BLaER1 treated with 17β-estradiol and CSF1 and Interleukin-3, amounts not matched to agents 10 nM and 100 nM (cell line): ENCODE results near the gene NRCAM.

Experiments used
- H3K27ac ChIP-seq, 11 experiments: shearing (Covaris generic); formaldehyde crosslinking; 2 replicates each; pipeline ENCODE4 v1.8.1; 2022
- H3K27me3 ChIP-seq, 11 experiments: shearing (Covaris generic); formaldehyde crosslinking; 2 replicates each; pipeline ENCODE4 v1.8.1; 2022
- H3K36me3 ChIP-seq, 11 experiments: shearing (Covaris generic); formaldehyde crosslinking; 2 replicates each; pipeline ENCODE4 v1.8.1; 2022
- H3K4me1 ChIP-seq, 10 experiments: shearing (Covaris generic); formaldehyde crosslinking; 2 replicates each; pipeline ENCODE4 v1.8.1; 2022
- H3K4me2 ChIP-seq, 11 experiments: shearing (Covaris generic); formaldehyde crosslinking; 2 replicates each; pipeline ENCODE4 v1.8.1; 2022
- H3K4me3 ChIP-seq, 10 experiments: shearing (Covaris generic); formaldehyde crosslinking; 2 replicates each; pipeline ENCODE4 v1.8.1; 2022
- H3K9ac ChIP-seq, 11 experiments: shearing (Covaris generic); formaldehyde crosslinking; 2 replicates each; pipeline ENCODE4 v1.8.1; 2022
- H3K9me3 ChIP-seq, 11 experiments: shearing (Covaris generic); formaldehyde crosslinking; replicated peaks in 1 of 11; 2 replicates each; pipeline ENCODE4 v1.8.1; 2022
- H4K20me1 ChIP-seq, 11 experiments: shearing (Covaris generic); formaldehyde crosslinking; 2 replicates each; pipeline ENCODE4 v1.8.1; 2022
- Cebpa-rat ChIP-seq, 11 experiments: shearing (Covaris generic); IDR thresholded peaks; 2 replicates each; pipeline ENCODE4 v1.8.1; 2022

The NRCAM gene

GRCh38 chr7:108384716-108385483 lies 71.3 kb downstream of the NRCAM start:
- Histone ChIP-seq H3K4me2 (no peak overlapping the region), H3K9ac (no peak overlapping the region), H3K4me3 (no peak overlapping the region), H3K27me3 (no peaks in the 10 kb centered on the region), H4K20me1 (no peaks in the 10 kb centered on the region; a peak in 1 of 22 replicates), H3K36me3 (no peaks in the 10 kb centered on the region), H3K27ac (no peak overlapping the region), H3K4me1 (no peaks in the 10 kb centered on the region), H3K9me3 (peaks cover 0 to 7% (median 0%) of the 10 kb centered on the region in 11 experiments; a peak in 3 of 22 replicates)
- no peak for TF ChIP-seq Cebpa-rat (IDR thresholded peaks at IDR 0.05)

GRCh38 chr7:108382932-108383331 lies 73.3 kb downstream of the NRCAM start:
- Histone ChIP-seq H3K27me3 (no peaks in the 10 kb centered on the region), H3K4me1 (no peaks in the 10 kb centered on the region), H3K4me3 (no peak overlapping the region), H3K4me2 (no peak overlapping the region), H3K9me3 (no peaks in the 10 kb centered on the region), H4K20me1 (no peaks in the 10 kb centered on the region; a peak in 1 of 22 replicates), H3K9ac (no peak overlapping the region), H3K36me3 (no peaks in the 10 kb centered on the region), H3K27ac (no peak overlapping the region)
- TF ChIP-seq Cebpa-rat (IDR thresholded peaks at IDR 0.05): no peak

GRCh38 chr7:108380517-108380916 lies 75.7 kb downstream of the NRCAM start:
- H3K27me3 ChIP-seq: no peaks in the 10 kb centered on the region
- no peaks in the 10 kb centered on the region for H3K4me1 ChIP-seq
- no peak overlapping the region for H3K4me2 ChIP-seq
- H4K20me1 ChIP-seq: no peaks in the 10 kb centered on the region; a peak in 1 of 22 replicates
- no peak overlapping the region for H3K9ac ChIP-seq
- no peaks in the 10 kb centered on the region for H3K9me3 ChIP-seq
- H3K27ac ChIP-seq: no peak overlapping the region
- no peak overlapping the region for H3K4me3 ChIP-seq
- no peaks in the 10 kb centered on the region for H3K36me3 ChIP-seq
- TF ChIP-seq Cebpa-rat (IDR thresholded peaks at IDR 0.05): no peak

GRCh38 chr7:108376206-108376605 lies 80.0 kb downstream of the NRCAM start:
- no peak overlapping the region for H3K27ac ChIP-seq
- no peak overlapping the region for H3K4me3 ChIP-seq
- no peak overlapping the region for H3K4me2 ChIP-seq
- H3K4me1 ChIP-seq: no peaks in the 10 kb centered on the region
- no peaks in the 10 kb centered on the region for H3K36me3 ChIP-seq
- no peaks in the 10 kb centered on the region for H4K20me1 ChIP-seq
- H3K27me3 ChIP-seq: no peaks in the 10 kb centered on the region
- no peak overlapping the region for H3K9ac ChIP-seq
- no peak for TF ChIP-seq Cebpa-rat (IDR thresholded peaks at IDR 0.05)
- peaks cover 0 to 15% (median 6%) of the 10 kb centered on the region in 11 experiments; a peak in 11 of 22 replicates for H3K9me3 ChIP-seq

GRCh38 chr7:108375668-108376067 lies 80.6 kb downstream of the NRCAM start:
- no peak overlapping the region for H3K9ac ChIP-seq
- no peak overlapping the region for H3K4me2 ChIP-seq
- H3K9me3 ChIP-seq: peaks cover 0 to 19% (median 6%) of the 10 kb centered on the region in 11 experiments; a peak in 11 of 22 replicates
- TF ChIP-seq Cebpa-rat (IDR thresholded peaks at IDR 0.05): no peak
- no peaks in the 10 kb centered on the region for H4K20me1 ChIP-seq
- no peaks in the 10 kb centered on the region for H3K4me1 ChIP-seq
- no peaks in the 10 kb centered on the region for H3K36me3 ChIP-seq
- no peak overlapping the region for H3K27ac ChIP-seq
- H3K4me3 ChIP-seq: no peak overlapping the region
- no peaks in the 10 kb centered on the region for H3K27me3 ChIP-seq

GRCh38 chr7:108374899-108375298 lies 81.3 kb downstream of the NRCAM start:
- TF ChIP-seq Cebpa-rat (IDR thresholded peaks at IDR 0.05): no peak
- Histone ChIP-seq H3K36me3 (no peaks in the 10 kb centered on the region), H3K9ac (no peak overlapping the region), H3K27me3 (no peaks in the 10 kb centered on the region), H3K4me2 (no peak overlapping the region), H3K4me1 (no peaks in the 10 kb centered on the region), H3K4me3 (no peak overlapping the region), H3K9me3 (peaks cover 0 to 19% (median 6%) of the 10 kb centered on the region in 11 experiments; a peak in 11 of 22 replicates), H3K27ac (no peak overlapping the region), H4K20me1 (no peaks in the 10 kb centered on the region)

GRCh38 chr7:108372618-108373017 lies 83.6 kb downstream of the NRCAM start:
- Histone ChIP-seq H3K27me3 (no peaks in the 10 kb centered on the region), H4K20me1 (no peaks in the 10 kb centered on the region), H3K4me3 (no peak overlapping the region), H3K4me2 (no peak overlapping the region), H3K27ac (no peak overlapping the region), H3K4me1 (no peaks in the 10 kb centered on the region), H3K9me3 (peaks cover 0 to 19% (median 6%) of the 10 kb centered on the region in 11 experiments; a peak in 11 of 22 replicates), H3K36me3 (no peaks in the 10 kb centered on the region), H3K9ac (no peak overlapping the region)
- no peak for TF ChIP-seq Cebpa-rat (IDR thresholded peaks at IDR 0.05)

GRCh38 chr7:108370616-108371015 lies 85.6 kb downstream of the NRCAM start:
- no peak overlapping the region for H3K27ac ChIP-seq
- no peaks in the 10 kb centered on the region for H3K36me3 ChIP-seq
- H3K9me3 ChIP-seq: peaks cover 0 to 19% (median 6%) of the 10 kb centered on the region in 11 experiments; a peak in 11 of 22 replicates
- no peaks in the 10 kb centered on the region for H4K20me1 ChIP-seq
- no peaks in the 10 kb centered on the region for H3K4me1 ChIP-seq
- H3K27me3 ChIP-seq: no peaks in the 10 kb centered on the region
- H3K4me3 ChIP-seq: no peak overlapping the region
- no peak overlapping the region for H3K9ac ChIP-seq
- H3K4me2 ChIP-seq: no peak overlapping the region
- TF ChIP-seq Cebpa-rat (IDR thresholded peaks at IDR 0.05): no peak

- Histone ChIP-seq H3K9ac (no peak overlapping the region), H3K27ac (no peak overlapping the region), H3K4me3 (no peak overlapping the region), H3K4me1 (no peaks in the 10 kb centered on the region), H3K4me2 (no peak overlapping the region), H3K27me3 (no peaks in the 10 kb centered on the region), H3K36me3 (no peaks in the 10 kb centered on the region), H3K9me3 (peaks cover 0 to 26% (median 6%) of the 10 kb centered on the region in 11 experiments; a peak in 12 of 22 replicates), H4K20me1 (no peaks in the 10 kb centered on the region)
- TF ChIP-seq Cebpa-rat (IDR thresholded peaks at IDR 0.05): no peak
Observed at GRCh38 chr7:108368466-108368865, 87.8 kb downstream of the NRCAM start.

- Histone ChIP-seq H4K20me1 (no peaks in the 10 kb centered on the region), H3K27ac (no peak overlapping the region), H3K4me1 (no peaks in the 10 kb centered on the region), H3K36me3 (no peaks in the 10 kb centered on the region), H3K9ac (no peak overlapping the region), H3K9me3 (peaks cover 0 to 29% (median 9%) of the 10 kb centered on the region in 11 experiments; a peak in 12 of 22 replicates), H3K27me3 (no peaks in the 10 kb centered on the region), H3K4me3 (no peak overlapping the region), H3K4me2 (no peak overlapping the region)
- no peak for TF ChIP-seq Cebpa-rat (IDR thresholded peaks at IDR 0.05)
Observed at GRCh38 chr7:108367946-108368345, 88.3 kb downstream of the NRCAM start.
